ENCODE measurements around the gene ZMYM3.

ZMYM3 gene

GRCh38 chrX:71250841-71251240 is 3.1 kb downstream of the ZMYM3 start:
- no peak overlapping the region for H3K4me3 ChIP-seq (ENCODE audit: low read depth, low read length)
- no peak for TF ChIP-seq CTCF (IDR thresholded peaks at IDR 0.05; ENCODE audit: low read depth, low read length)

DNA sequence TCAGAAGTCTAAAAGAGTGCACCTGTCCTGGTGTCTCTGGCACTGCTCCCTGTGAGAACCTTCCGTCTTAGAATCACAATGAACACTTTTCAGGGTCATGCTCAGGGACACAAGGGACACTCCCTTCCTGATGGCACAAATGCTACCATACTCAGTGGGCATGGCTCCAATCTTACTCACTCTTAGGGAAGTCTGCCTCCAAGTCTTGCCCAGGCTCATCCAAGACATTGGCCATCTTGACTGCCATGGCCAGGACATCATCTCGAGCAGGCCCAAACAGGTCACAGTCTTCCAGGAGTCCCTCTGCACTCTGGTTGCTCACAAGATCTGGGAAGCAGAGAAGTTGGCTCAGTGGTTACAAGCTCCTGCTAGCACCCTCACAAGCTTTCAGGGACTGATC is 8.8 kb downstream of the ZMYM3 start:
- no peak overlapping the region for H3K4me3 ChIP-seq (ENCODE audit: low read depth, low read length)
- no peak for TF ChIP-seq CTCF (IDR thresholded peaks at IDR 0.05; ENCODE audit: low read depth, low read length)

GRCh38 chrX:71244359-71245128 is 9.4 kb downstream of the ZMYM3 start:
- TF ChIP-seq CTCF (IDR thresholded peaks at IDR 0.05; ENCODE audit: low read depth, low read length): no peak
- H3K4me3 ChIP-seq (ENCODE audit: low read depth, low read length): no peak overlapping the region

DNA sequence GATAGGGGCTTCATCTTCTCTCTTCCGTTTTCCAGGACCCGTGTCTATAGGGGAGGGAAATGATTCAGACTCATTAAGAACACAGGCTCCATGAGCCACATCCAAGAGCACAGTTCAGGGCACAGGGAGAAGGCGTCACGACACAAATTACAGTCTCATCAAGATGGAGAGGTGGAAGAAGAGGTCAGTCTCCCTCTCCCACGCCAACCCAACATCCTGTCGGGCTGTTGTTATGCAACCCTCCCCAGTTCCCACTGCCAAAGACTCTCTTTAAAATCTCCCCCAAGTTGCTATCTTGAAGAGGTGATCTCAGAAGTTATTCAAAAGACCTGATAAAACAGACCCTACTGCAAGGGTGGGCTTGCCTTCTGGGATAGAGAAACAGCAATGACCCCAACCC is 12.6 kb downstream of the ZMYM3 start:
- H3K4me3 ChIP-seq (ENCODE audit: low read depth, low read length): no peak overlapping the region
- no peak for TF ChIP-seq CTCF (IDR thresholded peaks at IDR 0.05; ENCODE audit: low read depth, low read length)

- no peak overlapping the region for H3K4me3 ChIP-seq (ENCODE audit: low read depth, low read length)
- TF ChIP-seq CTCF (IDR thresholded peaks at IDR 0.05; ENCODE audit: low read depth, low read length): no peak
These were observed 14.2 kb downstream of the ZMYM3 start for GRCh38 chrX:71239781-71240180.

DNA sequence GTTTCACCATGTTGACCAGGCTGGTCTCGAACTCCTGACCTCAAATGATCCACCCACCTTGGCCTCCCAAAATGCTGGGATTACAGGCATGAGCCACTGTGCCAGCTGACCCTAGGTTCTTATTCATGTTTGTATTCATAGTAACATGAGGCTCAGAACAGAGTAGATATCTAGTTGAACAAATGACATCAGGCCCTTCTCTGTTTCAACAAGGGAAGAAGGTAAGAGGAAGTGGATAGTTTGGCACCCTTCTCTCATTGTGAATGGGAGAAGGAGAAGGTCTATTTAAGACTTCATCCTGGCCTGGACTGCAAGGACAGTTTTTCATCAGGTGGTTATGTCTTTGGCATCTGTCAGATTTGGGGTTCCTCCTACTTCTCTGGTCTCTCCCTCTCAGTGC is 17.1 kb downstream of the ZMYM3 start:
- no peak overlapping the region for H3K4me3 ChIP-seq (ENCODE audit: low read depth, low read length)
- TF ChIP-seq CTCF (IDR thresholded peaks at IDR 0.05; ENCODE audit: low read depth, low read length): no peak

- no peak for TF ChIP-seq CTCF (IDR thresholded peaks at IDR 0.05; ENCODE audit: low read depth, low read length)
These were observed 18.5 kb downstream of the ZMYM3 start for GRCh38 chrX:71235482-71235881.

More at GRCh38 chrX:71235482-71235881, 18.5 kb downstream of the ZMYM3 start:
- no peak overlapping the region for H3K4me3 ChIP-seq (ENCODE audit: low read depth, low read length)
